Common myeloid progenitor, CD34-positive (primary cell): ENCODE measurements around the gene SOX2.

Experiments used
- CTCF ChIA-PET: fragments of 350-600 bp; sonication (Branson Sonifier 250); formaldehyde crosslinking; loops from one replicate; lab custom pipeline; 2021; ENCODE audit warnings: antibody characterized with exemption; lab: Charles Lee
- POLR2A ChIA-PET: fragments of 350-600 bp; sonication (Branson Sonifier 250); formaldehyde crosslinking; loops from one replicate; lab custom pipeline; 2021; ENCODE audit warnings: antibody characterized with exemption; lab: Charles Lee
- DNase-seq, 3 donors: peaks; one replicate each; pipeline versions ENCODE4 v3.0.0 to v3.0.0-alpha.2; 2013
- H3K27ac ChIP-seq, 2 experiments: 1 replicate in 1 of 2; 2 replicates in 1 of 2; pipeline ENCODE4 v1.7.0; 2013; ENCODE audit warnings: inconsistent platforms in 2 of 2, low read length in 2 of 2, mild to moderate bottlenecking in 2 of 2, low read depth in 1 of 2, moderate library complexity in 1 of 2; ENCODE audit not compliant: severe bottlenecking in 2 of 2, insufficient read depth in 1 of 2, poor library complexity in 1 of 2
- H3K27me3 ChIP-seq, 5 experiments: replicated peaks in 2 of 5; 1 replicate in 3 of 5; 2 replicates in 2 of 5; pipeline versions ENCODE4 v1.6.1 to v1.7.0; 2013; ENCODE audit warnings: low read length in 4 of 5, mild to moderate bottlenecking in 2 of 5, moderate library complexity in 2 of 5, inconsistent platforms in 1 of 5; ENCODE audit not compliant: insufficient read depth in 5 of 5, control insufficient read depth in 4 of 5
- H3K36me3 ChIP-seq, 4 experiments: 1 replicate in 2 of 4; 2 replicates in 2 of 4; pipeline versions ENCODE4 v1.6.1 to v1.7.0; 2013; ENCODE audit warnings: low read length in 3 of 4, control low read depth in 1 of 4, mild to moderate bottlenecking in 1 of 4; ENCODE audit not compliant: control insufficient read depth in 4 of 4, insufficient read depth in 4 of 4
- H3K4me1 ChIP-seq, 4 experiments: 1 replicate in 3 of 4; 2 replicates in 1 of 4; pipeline versions ENCODE4 v1.6.1 to v1.7.1; 2013; ENCODE audit warnings: low read length in 3 of 4, mild to moderate bottlenecking in 3 of 4, control low read depth in 1 of 4, inconsistent platforms in 1 of 4, moderate library complexity in 1 of 4; ENCODE audit not compliant: control insufficient read depth in 4 of 4, insufficient read depth in 4 of 4; ENCODE audit errors: control extremely low read depth in 1 of 4
- H3K4me3 ChIP-seq, 7 experiments: 1 replicate in 4 of 7; 2 replicates in 3 of 7; pipeline versions ENCODE4 v1.5.1 to v1.7.0; 2013; ENCODE audit warnings: mild to moderate bottlenecking in 7 of 7, low read length in 6 of 7, moderate library complexity in 6 of 7, inconsistent platforms in 2 of 7, low read depth in 2 of 7, control low read depth in 1 of 7; ENCODE audit not compliant: insufficient read depth in 4 of 7, control insufficient read depth in 1 of 7; ENCODE audit errors: extremely low read depth in 1 of 7
- H3K9me3 ChIP-seq, 5 experiments: 1 replicate in 4 of 5; 2 replicates in 1 of 5; pipeline versions ENCODE4 v1.6.1 to v1.7.1; 2013; ENCODE audit warnings: low read length in 4 of 5, mild to moderate bottlenecking in 2 of 5, inconsistent platforms in 1 of 5, low read depth in 1 of 5, moderate library complexity in 1 of 5; ENCODE audit not compliant: control insufficient read depth in 4 of 5, insufficient read depth in 2 of 5; ENCODE audit errors: control extremely low read depth in 1 of 5
- WGBS: methylation state at CpG from one replicate; pipeline ENCODE4 v1.1.5; 2013; ENCODE audit not compliant: insufficient coverage; 5-methylcytosine and 5-hydroxymethylcytosine counted together

SOX2 gene

DNA sequence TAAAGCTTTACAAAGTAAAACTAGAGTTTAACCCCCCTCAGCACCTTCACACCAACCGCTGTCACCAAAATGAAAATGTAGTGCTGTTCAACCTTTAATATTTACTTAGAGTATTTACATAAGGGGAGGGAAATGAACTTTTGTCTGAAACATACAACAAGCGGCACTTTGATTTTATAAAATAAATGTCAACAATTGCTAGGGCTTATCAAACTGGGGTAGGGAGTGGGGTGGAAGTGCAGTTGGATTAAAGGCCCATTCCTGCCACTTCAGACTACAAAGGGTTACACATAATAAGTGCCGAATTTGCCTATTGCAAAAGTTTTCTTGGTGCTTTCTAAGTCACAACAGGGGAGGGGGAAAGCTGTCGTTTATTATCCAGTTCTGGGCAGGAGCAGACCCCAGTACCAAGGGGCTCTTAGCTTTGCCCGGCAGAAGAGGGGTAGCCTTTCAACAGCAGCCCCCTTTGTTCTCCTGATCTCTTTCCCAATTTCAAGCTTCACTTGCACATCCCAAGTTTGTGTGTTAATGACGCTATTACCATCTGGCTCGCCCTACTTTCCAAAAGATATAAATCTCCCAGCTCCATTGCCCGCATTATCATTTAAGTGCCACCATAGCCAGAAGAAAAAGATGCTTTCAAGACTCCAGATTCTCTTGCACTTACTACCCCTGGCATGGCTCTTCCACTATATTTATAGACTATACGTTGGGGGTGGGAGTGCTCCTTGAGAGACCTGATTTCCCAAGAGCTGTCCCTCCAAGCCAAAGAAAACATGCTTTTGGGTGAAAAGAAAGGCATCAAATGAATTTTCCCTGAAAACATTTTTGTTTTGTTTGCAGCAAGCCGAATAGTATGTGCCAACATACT lies 17.0 kb downstream of the SOX2 start:
- ChIA-PET POLR2A (no interaction called here), CTCF (interaction anchor here (1.2 to 3.2 kb wide), 5 partner anchors 11 to 29 kb away, joined by 4 to 10 read pairs (median 7); no protein-coding TSS in a partner anchor)
- Histone ChIP-seq H3K27ac (no peak overlapping the region), H3K4me1 (peaks cover 2 to 13% (median 9%) of the 10 kb centered on the region in 4 experiments), H3K36me3 (no peaks in the 10 kb centered on the region), H3K27me3 (peaks cover 33 to 88% (median 62%) of the 10 kb centered on the region in 5 experiments), H3K9me3 (no peaks in the 10 kb centered on the region), H3K4me3 (no peak overlapping the region)
- 5% methylated on average over 5 of the region's 10 CpGs for WGBS
- no peak for DNase-seq

DNA sequence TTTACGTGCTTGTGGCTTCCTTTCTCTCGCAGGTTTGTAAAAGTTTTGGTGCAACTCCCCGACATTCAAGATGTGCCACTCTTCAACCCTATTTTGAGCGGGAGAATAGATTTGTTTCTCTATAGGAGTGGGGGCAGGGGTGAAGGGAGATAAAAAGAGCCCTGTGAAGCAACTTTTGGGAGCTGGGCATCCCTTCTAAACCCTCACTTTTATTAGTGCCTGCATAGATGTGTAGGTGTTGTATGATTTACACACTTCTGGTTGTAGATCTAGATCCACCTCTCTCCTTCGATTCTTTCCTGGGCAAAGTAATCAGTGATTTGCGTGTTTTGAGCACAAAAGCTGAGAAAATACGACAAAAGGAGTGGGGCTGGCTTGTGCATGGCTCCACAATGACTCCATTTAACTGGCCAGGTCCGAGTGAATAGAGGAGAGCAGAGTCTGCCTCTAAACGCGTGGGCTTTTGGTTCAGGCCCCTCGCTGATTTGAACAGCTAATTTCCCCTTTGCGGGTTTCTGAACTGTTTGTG lies 17.7 kb downstream of the SOX2 start:
- CTCF ChIA-PET = interaction anchor here (1.2 to 3.2 kb wide), 3 partner anchors 23 to 30 kb away, joined by 4 to 10 read pairs (median 8); no protein-coding TSS in a partner anchor

DNA sequence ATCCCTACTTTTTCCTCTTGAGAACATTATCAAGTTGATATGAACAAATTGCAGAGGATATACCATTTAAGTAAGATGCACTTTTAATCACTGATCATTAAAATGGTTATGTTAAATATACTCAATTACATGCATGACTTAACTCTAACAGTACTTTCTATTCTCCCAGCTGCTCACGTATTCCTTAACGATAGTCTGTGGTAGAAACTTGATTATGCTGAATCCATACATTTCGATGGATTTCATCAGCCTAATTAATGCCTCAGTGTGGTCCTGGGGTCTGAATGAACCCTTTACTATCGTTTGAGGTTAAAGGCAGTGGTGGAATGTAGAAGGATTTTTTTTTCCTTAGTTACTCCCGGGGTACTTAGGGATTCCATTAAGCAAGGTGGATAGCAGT lies 18.6 kb downstream of the SOX2 start:
- WGBS = 0% methylated on average over 2 of the region's 5 CpGs
- POLR2A ChIA-PET = no interaction called here
- Histone ChIP-seq H3K27me3 (peaks cover 25 to 79% (median 51%) of the 10 kb centered on the region in 5 experiments), H3K9me3 (no peaks in the 10 kb centered on the region), H3K36me3 (no peaks in the 10 kb centered on the region), H3K27ac (no peak overlapping the region), H3K4me1 (peaks cover 2 to 13% (median 9%) of the 10 kb centered on the region in 4 experiments), H3K4me3 (no peak overlapping the region)
- no peak for DNase-seq
- CTCF ChIA-PET = interaction anchor here (1.2 kb wide), 1 partner anchor 29 kb away, joined by 4 read pairs; no protein-coding TSS in a partner anchor

More for the DNA sequence above, 17.7 kb downstream of the SOX2 start:
- H3K4me1 ChIP-seq = peaks cover 2 to 13% (median 9%) of the 10 kb centered on the region in 4 experiments
- no peaks in the 10 kb centered on the region for H3K9me3 ChIP-seq
- no peak overlapping the region for H3K4me3 ChIP-seq
- H3K36me3 ChIP-seq = no peaks in the 10 kb centered on the region
- H3K27ac ChIP-seq = no peak overlapping the region
- H3K27me3 ChIP-seq = peaks cover 26 to 86% (median 56%) of the 10 kb centered on the region in 5 experiments
- 11% methylated on average over 9 of the region's 12 CpGs for WGBS
- POLR2A ChIA-PET = no interaction called here
- DNase-seq = no peak

DNA sequence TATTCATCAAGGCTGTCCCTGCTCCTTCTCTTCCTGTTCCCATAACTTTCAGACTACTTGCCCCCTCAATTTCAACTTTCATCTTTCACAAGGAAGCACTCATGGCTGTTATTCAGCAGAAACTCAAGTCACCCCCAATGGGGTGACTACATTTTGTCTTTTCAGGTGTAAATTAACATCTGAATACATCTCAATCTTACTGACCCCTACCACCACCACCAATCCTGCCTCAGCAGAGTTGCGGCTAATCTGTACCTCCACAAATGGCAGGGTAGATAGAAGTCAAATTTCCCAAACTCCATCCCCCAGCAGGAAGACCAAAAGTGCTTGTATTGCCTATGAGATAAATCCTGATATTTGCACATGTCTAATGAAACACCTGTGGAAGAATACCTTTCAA lies 19.2 kb downstream of the SOX2 start:
- no peak for DNase-seq
- CTCF ChIA-PET = no interaction called here
- Histone ChIP-seq H3K27ac (no peak overlapping the region), H3K4me3 (no peak overlapping the region), H3K36me3 (no peaks in the 10 kb centered on the region), H3K27me3 (peaks cover 25 to 74% (median 51%) of the 10 kb centered on the region in 5 experiments), H3K4me1 (peaks cover 2 to 13% (median 9%) of the 10 kb centered on the region in 4 experiments), H3K9me3 (no peaks in the 10 kb centered on the region)
- WGBS = 83% methylated on average over 1 of the region's 1 CpG
- POLR2A ChIA-PET = no interaction called here

DNA sequence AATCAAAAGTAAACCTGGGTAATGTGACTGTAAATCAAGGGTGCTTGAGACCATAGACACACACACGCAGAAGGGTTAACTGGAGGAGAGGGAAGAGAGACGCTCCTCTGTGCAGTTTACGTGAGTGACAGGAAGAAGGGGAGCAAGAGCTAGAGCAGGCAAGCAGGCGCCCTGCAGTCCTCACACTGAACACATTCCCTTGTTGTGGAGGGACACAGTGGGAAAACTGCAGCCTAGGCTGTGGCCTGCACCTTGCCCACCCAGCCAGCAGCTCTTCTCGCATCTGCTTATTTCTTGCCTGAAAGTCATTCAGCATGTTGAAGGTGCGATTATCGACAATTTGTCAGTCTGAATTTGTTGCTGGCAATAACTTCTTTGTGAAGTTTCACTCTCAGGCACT lies 24.2 kb downstream of the SOX2 start:
- H3K27ac ChIP-seq = no peak overlapping the region
- H3K27me3 ChIP-seq = peaks cover 10 to 40% (median 11%) of the 10 kb centered on the region in 5 experiments
- H3K36me3 ChIP-seq = no peaks in the 10 kb centered on the region
- WGBS = 100% methylated on average over 6 of the region's 7 CpGs
- no peaks in the 10 kb centered on the region for H3K9me3 ChIP-seq
- DNase-seq = no peak
- POLR2A ChIA-PET = no interaction called here
- no peak overlapping the region for H3K4me3 ChIP-seq
- CTCF ChIA-PET = no interaction called here
- no peaks in the 10 kb centered on the region for H3K4me1 ChIP-seq

DNA sequence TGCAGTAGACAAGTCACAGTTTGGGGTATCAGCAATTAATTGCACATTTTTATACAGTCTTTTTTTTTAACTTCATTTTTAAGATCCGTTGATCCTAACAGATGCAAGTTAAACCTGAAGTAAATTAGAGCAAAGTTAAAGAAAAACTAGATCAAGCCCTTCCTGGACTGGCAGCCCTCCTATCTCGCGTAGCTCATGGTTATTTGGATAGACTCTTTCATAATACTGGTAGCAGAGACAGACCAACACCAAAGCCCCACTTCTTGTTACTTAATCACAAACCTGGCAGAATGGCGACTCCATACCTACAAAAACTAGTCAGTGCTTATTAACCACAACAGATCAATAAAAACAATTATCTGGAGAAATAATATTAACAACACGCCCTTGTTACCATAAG lies 26.8 kb downstream of the SOX2 start:
- Histone ChIP-seq H3K36me3 (no peaks in the 10 kb centered on the region), H3K9me3 (no peaks in the 10 kb centered on the region), H3K27ac (no peak overlapping the region), H3K4me3 (no peak overlapping the region), H3K4me1 (no peaks in the 10 kb centered on the region), H3K27me3 (peaks cover 0 to 30% (median 7%) of the 10 kb centered on the region in 5 experiments)
- WGBS = 94% methylated on average over 3 of the region's 5 CpGs
- DNase-seq = no peak
- ChIA-PET CTCF (interaction anchor here (0.6 kb wide), 1 partner anchor 946 kb away, joined by 3 read pairs; no protein-coding TSS in a partner anchor), POLR2A (no interaction called here)

DNA sequence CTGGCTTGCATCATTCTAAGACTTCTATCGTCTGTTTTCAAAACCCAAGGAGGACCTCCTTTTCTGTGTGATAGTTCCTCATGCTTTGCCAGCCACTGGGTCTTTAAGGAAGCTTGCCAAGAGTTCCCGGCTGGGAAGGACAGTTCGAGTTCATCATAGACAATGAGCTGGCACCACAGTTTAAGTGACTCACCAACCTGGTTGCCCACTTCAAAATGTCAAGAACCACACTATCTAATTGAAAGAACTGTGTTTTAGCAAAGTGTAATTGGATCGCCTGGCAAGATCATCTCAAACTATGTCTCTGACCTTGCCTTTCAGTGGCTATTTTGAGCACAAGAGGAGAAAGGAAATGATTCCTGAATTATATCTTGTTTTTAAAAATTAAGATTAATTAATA lies 27.9 kb downstream of the SOX2 start:
- ChIA-PET POLR2A (interaction anchor here (0.6 kb wide), 1 partner anchor 23 kb away, joined by 3 read pairs; no protein-coding TSS in a partner anchor), CTCF (no interaction called here)
- WGBS = 82% methylated on average over 4 of the region's 4 CpGs
- DNase-seq = no peak
- H3K4me1 ChIP-seq = no peaks in the 10 kb centered on the region
- no peaks in the 10 kb centered on the region for H3K9me3 ChIP-seq
- H3K27me3 ChIP-seq = peaks cover 0 to 27% (median 7%) of the 10 kb centered on the region in 5 experiments
- no peak overlapping the region for H3K27ac ChIP-seq
- H3K4me3 ChIP-seq = no peak overlapping the region
- H3K36me3 ChIP-seq = no peaks in the 10 kb centered on the region
